Effector memory CD4-positive, alpha-beta T cell (primary cell): ENCODE results near the gene RWDD1.

ENCODE experiments used
- DNase-seq, 3 donors: peaks; one replicate each; pipeline ENCODE4 v3.0.0-alpha.2; 2020
- H3K27ac ChIP-seq: 2 replicates; pipeline ENCODE4 v1.7.0; 2013; ENCODE audit warnings: mild to moderate bottlenecking, low read length, moderate library complexity; ENCODE audit not compliant: insufficient read depth, poor library complexity, severe bottlenecking
- H3K27me3 ChIP-seq: replicated peaks from 2 replicates; pipeline ENCODE4 v1.7.0; 2013; ENCODE audit warnings: mild to moderate bottlenecking, low read length; ENCODE audit not compliant: insufficient read depth, control insufficient read depth, poor library complexity, severe bottlenecking
- H3K36me3 ChIP-seq: 2 replicates; pipeline ENCODE4 v1.7.0; 2013; ENCODE audit warnings: mild to moderate bottlenecking, low read length, moderate library complexity; ENCODE audit not compliant: control insufficient read depth, insufficient read depth
- H3K4me1 ChIP-seq: 2 replicates; pipeline ENCODE4 v1.7.0; 2013; ENCODE audit warnings: low read length, mild to moderate bottlenecking; ENCODE audit not compliant: control insufficient read depth, insufficient read depth, poor library complexity, severe bottlenecking
- H3K4me3 ChIP-seq: 2 replicates; pipeline ENCODE4 v1.7.0; 2013; ENCODE audit warnings: low read length, low read depth, mild to moderate bottlenecking; ENCODE audit not compliant: insufficient read depth, poor library complexity, severe bottlenecking
- H3K9me3 ChIP-seq: 2 replicates; pipeline ENCODE4 v1.7.0; 2013; ENCODE audit warnings: mild to moderate bottlenecking, low read length, moderate library complexity; ENCODE audit not compliant: control insufficient read depth

RWDD1 gene

GRCh38 chr6:116557893-116558292 lies 13.4 kb upstream of the RWDD1 start:
- Histone ChIP-seq H3K4me3 (no peak overlapping the region), H3K9me3 (no peaks in the 10 kb centered on the region), H3K27ac (no peak overlapping the region), H3K4me1 (no peaks in the 10 kb centered on the region), H3K36me3 (no peaks in the 10 kb centered on the region), H3K27me3 (no peaks in the 10 kb centered on the region)
- no peak for DNase-seq

DNA sequence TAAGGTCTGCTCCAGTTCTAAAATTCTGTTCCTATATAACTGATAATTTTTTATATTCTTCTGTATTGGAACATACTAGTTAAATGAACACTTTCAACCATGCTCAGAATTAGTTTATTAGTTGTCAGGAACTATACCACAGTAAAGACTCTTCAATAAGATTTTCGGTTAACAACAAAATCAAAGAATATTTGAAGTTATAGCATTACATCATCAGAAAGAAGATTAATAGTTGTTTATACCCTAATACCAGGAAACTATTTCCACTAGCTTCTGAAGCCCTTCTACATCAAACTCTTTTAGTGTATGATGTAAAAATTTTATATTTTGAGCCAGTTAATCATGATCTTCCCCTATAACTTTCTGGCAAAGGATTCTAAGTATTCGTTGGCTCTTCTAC lies 11.2 kb upstream of the RWDD1 start:
- Histone ChIP-seq H3K27me3 (no peaks in the 10 kb centered on the region), H3K9me3 (no peaks in the 10 kb centered on the region), H3K36me3 (no peaks in the 10 kb centered on the region), H3K27ac (no peak overlapping the region), H3K4me3 (no peak overlapping the region), H3K4me1 (no peaks in the 10 kb centered on the region)
- DNase-seq: no peak

DNA sequence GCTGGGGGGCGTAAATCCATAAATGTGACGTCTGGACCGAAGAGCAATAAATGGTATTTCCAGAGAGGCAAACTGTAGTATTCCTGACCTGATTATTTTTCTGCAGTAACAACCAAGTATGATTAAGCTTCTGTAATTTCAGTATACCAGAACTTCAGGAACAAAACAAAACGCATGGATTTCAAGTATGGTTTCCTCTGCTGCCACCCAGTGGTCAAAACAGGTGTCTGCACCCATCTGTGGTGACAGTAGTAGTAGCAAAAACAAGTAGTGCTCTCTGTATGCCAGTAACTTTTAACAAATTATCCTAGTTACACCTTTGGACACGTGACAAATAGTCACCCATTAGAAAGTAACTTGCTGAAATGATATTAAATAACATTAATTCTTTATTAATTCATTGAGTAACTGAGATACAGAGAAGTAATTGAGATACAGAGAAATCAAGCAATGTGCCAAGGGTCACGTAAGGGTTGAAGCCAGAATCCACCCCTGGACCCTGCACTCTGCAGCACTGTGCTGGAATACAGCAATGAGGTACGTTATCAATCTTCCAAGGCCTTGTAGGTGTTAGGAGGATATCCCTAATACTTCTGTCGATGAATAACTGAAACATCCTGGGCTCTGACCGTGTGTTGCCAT lies 9.8 kb upstream of the RWDD1 start:
- H3K27ac ChIP-seq: no peak overlapping the region
- no peaks in the 10 kb centered on the region for H3K4me1 ChIP-seq
- DNase-seq: peak; percentile 34 to 52 (median 34)
- no peaks in the 10 kb centered on the region for H3K36me3 ChIP-seq
- no peak overlapping the region for H3K4me3 ChIP-seq
- no peaks in the 10 kb centered on the region for H3K27me3 ChIP-seq
- no peaks in the 10 kb centered on the region for H3K9me3 ChIP-seq

- H3K4me3 ChIP-seq: no peak overlapping the region
- no peaks in the 10 kb centered on the region for H3K4me1 ChIP-seq
- no peak for DNase-seq
- H3K9me3 ChIP-seq: no peaks in the 10 kb centered on the region
- H3K36me3 ChIP-seq: no peaks in the 10 kb centered on the region
- no peaks in the 10 kb centered on the region for H3K27me3 ChIP-seq
- H3K27ac ChIP-seq: no peak overlapping the region
Observed at GRCh38 chr6:116562019-116562403, 9.3 kb upstream of the RWDD1 start.

DNA sequence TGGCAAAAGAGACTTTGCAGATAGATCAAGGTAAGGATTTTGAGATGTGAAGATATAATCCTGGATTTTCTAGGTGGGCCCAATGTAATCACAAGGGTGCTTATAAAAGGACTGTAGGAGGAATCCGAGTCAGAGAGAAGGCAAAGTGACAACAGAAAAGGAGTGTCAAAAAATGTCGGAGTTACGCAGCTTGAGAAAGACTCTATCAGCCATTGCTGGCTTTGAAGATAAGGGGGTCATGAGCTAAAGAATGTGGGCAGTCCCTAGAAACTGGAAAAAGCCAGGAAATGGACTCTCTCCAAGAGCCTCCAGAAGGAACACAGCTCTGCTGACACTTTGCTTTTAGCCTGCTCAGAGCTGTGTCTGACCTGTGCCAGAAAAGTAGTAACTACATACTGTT lies 8.7 kb upstream of the RWDD1 start:
- DNase-seq: no peak
- Histone ChIP-seq H3K27ac (no peak overlapping the region), H3K4me3 (no peak overlapping the region), H3K36me3 (no peaks in the 10 kb centered on the region), H3K4me1 (no peaks in the 10 kb centered on the region), H3K27me3 (no peaks in the 10 kb centered on the region), H3K9me3 (no peaks in the 10 kb centered on the region)

GRCh38 chr6:116563830-116564229 lies 7.5 kb upstream of the RWDD1 start:
- H3K4me3 ChIP-seq: no peak overlapping the region
- DNase-seq: no peak
- H3K27me3 ChIP-seq: no peaks in the 10 kb centered on the region
- no peaks in the 10 kb centered on the region for H3K4me1 ChIP-seq
- no peak overlapping the region for H3K27ac ChIP-seq
- no peaks in the 10 kb centered on the region for H3K36me3 ChIP-seq
- no peaks in the 10 kb centered on the region for H3K9me3 ChIP-seq

DNA sequence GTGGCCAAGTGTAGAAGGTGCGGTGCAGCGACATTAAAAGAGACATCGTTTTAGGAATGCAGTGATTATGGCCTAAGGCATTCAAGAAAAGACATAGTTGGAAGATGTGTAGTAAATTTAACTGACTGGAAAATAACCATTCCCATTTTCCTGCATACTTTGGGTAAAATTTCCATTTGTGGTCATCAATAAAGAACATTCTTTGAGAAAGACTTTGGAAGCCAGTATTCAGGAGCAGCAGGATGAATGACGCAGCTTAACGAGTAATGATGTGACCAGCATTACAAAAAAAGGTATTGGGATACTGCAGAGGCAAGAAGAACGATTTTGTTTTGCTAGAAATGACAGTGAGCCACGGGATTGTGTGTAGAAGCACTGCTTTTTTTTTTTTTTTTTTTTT lies 7.0 kb upstream of the RWDD1 start:
- H3K9me3 ChIP-seq: no peaks in the 10 kb centered on the region
- H3K4me1 ChIP-seq: no peaks in the 10 kb centered on the region
- no peak for DNase-seq
- H3K27ac ChIP-seq: no peak overlapping the region
- H3K27me3 ChIP-seq: no peaks in the 10 kb centered on the region
- H3K4me3 ChIP-seq: no peak overlapping the region
- H3K36me3 ChIP-seq: no peaks in the 10 kb centered on the region

GRCh38 chr6:116564921-116565872 lies 6.1 kb upstream of the RWDD1 start:
- H3K27ac ChIP-seq: no peak overlapping the region
- H3K4me1 ChIP-seq: no peaks in the 10 kb centered on the region
- DNase-seq: no peak
- no peaks in the 10 kb centered on the region for H3K9me3 ChIP-seq
- no peak overlapping the region for H3K4me3 ChIP-seq
- H3K36me3 ChIP-seq: no peaks in the 10 kb centered on the region
- H3K27me3 ChIP-seq: no peaks in the 10 kb centered on the region

DNA sequence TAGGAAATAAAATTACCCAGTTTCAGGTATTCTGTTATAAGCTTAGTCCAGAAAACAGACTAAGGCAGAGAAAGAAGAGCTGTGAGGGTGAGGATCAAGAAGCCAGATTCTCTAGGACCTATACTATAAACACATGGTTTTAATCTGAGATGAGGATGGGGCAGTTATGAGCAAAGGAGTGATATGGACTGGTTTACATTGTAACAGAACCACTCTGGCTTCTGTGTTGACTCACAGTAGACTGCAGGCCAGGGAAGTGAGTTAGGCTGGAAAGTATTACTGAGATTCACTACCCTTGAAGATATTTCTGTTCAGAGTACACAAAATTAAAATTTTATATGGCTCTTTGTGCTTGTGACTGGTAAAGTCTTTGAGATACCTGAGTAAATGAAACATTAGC lies 3.2 kb upstream of the RWDD1 start:
- Histone ChIP-seq H3K27me3 (no peaks in the 10 kb centered on the region), H3K9me3 (no peaks in the 10 kb centered on the region), H3K4me1 (no peaks in the 10 kb centered on the region), H3K4me3 (no peak overlapping the region), H3K36me3 (no peaks in the 10 kb centered on the region), H3K27ac (no peak overlapping the region)
- DNase-seq: no peak
